PC-3 (cell line): ENCODE results near the gene E2F1. TPM values are rescaled to one million over a fixed set of nuclear protein-coding genes. Genes with fewer than 3 reads are reported as not detected.
A peak's percentile ranks its signal among the peaks of the same experiment; 100 is the strongest.

ENCODE experiments used
- ATAC-seq: fragments of 200-7000 bp; cut with Tn5 transposase; 2 replicates; pipeline ENCODE4 v1.9.1; 2020; ENCODE audit warnings: mild to moderate bottlenecking, moderate library complexity
- BruUV-seq: library from RNA; stranded (reverse); fragments of 400-500 nt; replicated peaks from 2 replicates; lab custom pipeline; 2021; lab: Mats Ljungman, UMichigan
- CTCF ChIA-PET: fragments of 300-600 bp; sonication (Branson Sonifier 250); formaldehyde crosslinking; loops from one replicate; lab custom pipeline; 2022; ENCODE audit warnings: antibody characterized with exemption; lab: Charles Lee
- POLR2A ChIA-PET: fragments of 300-600 bp; sonication (Branson Sonifier 250); formaldehyde crosslinking; loops from one replicate; lab custom pipeline; 2022; ENCODE audit warnings: antibody characterized with exemption; ENCODE audit not compliant: unreplicated experiment; lab: Charles Lee
- DNase-seq: peaks from one replicate; pipeline ENCODE4 v3.0.0-alpha.2; 2015
- H2AFZ ChIP-seq: fragments of 300-600 bp; sonication (generic); 2 replicates; pipeline ENCODE4 v1.6.0; 2016; ENCODE audit warnings: antibody characterized with exemption, low read length
- H3F3A ChIP-seq: fragments of 300-600 bp; sonication (generic); one replicate; pipeline ENCODE4 v1.6.0; 2017; ENCODE audit warnings: antibody characterized with exemption, low read length, control low read depth, mild to moderate bottlenecking; ENCODE audit not compliant: unreplicated experiment
- H3K27ac ChIP-seq: fragments of 300-600 bp; sonication (generic); 2 replicates; pipeline ENCODE4 v1.5.1; 2016; ENCODE audit warnings: mild to moderate bottlenecking, low read length
- H3K27me3 ChIP-seq: fragments of 300-600 bp; sonication (generic); 2 replicates; pipeline ENCODE4 v1.6.1; 2016; ENCODE audit warnings: low read length, mixed read lengths
- H3K36me3 ChIP-seq: fragments of 300-600 bp; sonication (generic); 2 replicates; pipeline ENCODE4 v1.6.1; 2016; ENCODE audit warnings: low read depth, mixed run types, low read length, mixed read lengths
- H3K4me1 ChIP-seq: fragments of 300-600 bp; sonication (generic); 2 replicates; pipeline ENCODE4 v1.5.1; 2016; ENCODE audit warnings: low read length; ENCODE audit not compliant: insufficient read depth
- H3K4me2 ChIP-seq: fragments of 300-600 bp; sonication (generic); 2 replicates; pipeline ENCODE4 v1.6.0; 2016; ENCODE audit warnings: low read length
- H3K4me3 ChIP-seq: fragments of 300-600 bp; sonication (generic); 2 replicates; pipeline ENCODE4 v1.5.1; 2016; ENCODE audit warnings: mild to moderate bottlenecking, low read length, mixed read lengths
- H3K79me2 ChIP-seq: fragments of 300-600 bp; sonication (generic); 2 replicates; pipeline ENCODE4 v1.6.1; 2017; ENCODE audit warnings: low read length, mixed read lengths
- H3K9ac ChIP-seq: fragments of 300-600 bp; sonication (generic); 2 replicates; pipeline ENCODE4 v1.6.0; 2016; ENCODE audit warnings: mild to moderate bottlenecking, low read length
- H3K9me2 ChIP-seq: fragments of 300-600 bp; sonication (generic); replicated peaks from 2 replicates; pipeline ENCODE4 v1.6.1; 2016; ENCODE audit warnings: mixed run types, low read length, mixed read lengths
- H3K9me3 ChIP-seq: fragments of 300-600 bp; sonication (generic); 2 replicates; pipeline ENCODE4 v1.6.1; 2016; ENCODE audit warnings: low read length, mixed read lengths
- H4K20me1 ChIP-seq: fragments of 300-600 bp; sonication (generic); 2 replicates; pipeline ENCODE4 v1.6.1; 2016; ENCODE audit warnings: low read length, mixed read lengths
- CTCF ChIP-seq: fragments of 300-600 bp; sonication (generic); conservative IDR thresholded peaks from 2 replicates; pipeline ENCODE4 v1.5.1; 2017; ENCODE audit warnings: antibody characterized with exemption, low read depth, mild to moderate bottlenecking, low read length
- EZH2 ChIP-seq: fragments of 300-600 bp; sonication (generic); IDR thresholded peaks from one replicate; pipeline ENCODE4 v1.6.1; 2017; ENCODE audit warnings: antibody characterized with exemption, mild to moderate bottlenecking, low read length; ENCODE audit not compliant: unreplicated experiment
- EZH2phosphoT487 ChIP-seq: fragments of 300-600 bp; sonication (generic); IDR thresholded peaks from 2 replicates; pipeline ENCODE4 v1.6.1; 2018; ENCODE audit warnings: mild to moderate bottlenecking, antibody characterized with exemption, low read length, borderline replicate concordance
- intact Hi-C: fragments of 100-400 bp; cut with micrococcal nuclease; formaldehyde crosslinking; loops from 2 replicates; pipeline ENCODE4 v1.9.0; 2023
- total RNA-seq: library from RNA; depleted of rRNA; stranded (reverse); fragments of >200 nt; gene quantifications from 2 replicates; pipeline ENCODE4 v1.2.3, GENCODE V29; 2014

The E2F1 gene
- total RNA-seq, 1 experiment from 2014 or later: 63.7 TPM

- peaks cover 17% of the 10 kb centered on the region for H3K4me1 ChIP-seq
- no peak for ATAC-seq
Observed at GRCh38 chr20:33730946-33731692, 44.9 kb upstream of the E2F1 start.

GRCh38 chr20:33729101-33729500 lies 42.9 kb upstream of the E2F1 start:
- CTCF ChIA-PET: no interaction called here

More at GRCh38 chr20:33730946-33731692, 44.9 kb upstream of the E2F1 start:
- peak overlapping the region; percentile 75 for H2AFZ ChIP-seq
- H3K9me3 ChIP-seq: peaks cover 3% of the 10 kb centered on the region; the same call in 1 of the 2 replicates
- H3K27me3 ChIP-seq: no peaks in the 10 kb centered on the region
- no peak overlapping the region for H3K27ac ChIP-seq
- no peaks in the 10 kb centered on the region for H3K9me2 ChIP-seq
- POLR2A ChIA-PET: no interaction called here
- H3K4me3 ChIP-seq: peak overlapping the region; percentile 59
- H3K9ac ChIP-seq: peak overlapping the region; percentile 14; the same call in 1 of the 2 replicates
- H4K20me1 ChIP-seq: no peaks in the 10 kb centered on the region
- no peaks in the 10 kb centered on the region for H3F3A ChIP-seq
- H3K36me3 ChIP-seq: 0 out of 2 replicates have a peak, but pooled peaks cover under 1% of the 10 kb centered on the region
- TF ChIP-seq CTCF (no peak), EZH2 (no peak), EZH2phosphoT487 (no peak)
- intact Hi-C loops: loop anchor here (5.0 kb wide), 3 partner anchors 56 to 381 kb away; partner anchors contain the start of genes EIF2S2 and NECAB3
- peak overlapping the region; percentile 68 for H3K4me2 ChIP-seq
- H3K79me2 ChIP-seq: no peaks in the 10 kb centered on the region
- DNase-seq: no peak
- TSS peak; percentile 69 for BruUV-seq
- CTCF ChIA-PET: no interaction called here

More at GRCh38 chr20:33729101-33729500, 42.9 kb upstream of the E2F1 start:
- Histone ChIP-seq H3K36me3 (no peaks in the 10 kb centered on the region), H3F3A (no peaks in the 10 kb centered on the region), H3K9me3 (no peaks in the 10 kb centered on the region), H3K9ac (no peak overlapping the region), H4K20me1 (no peaks in the 10 kb centered on the region), H3K27me3 (no peaks in the 10 kb centered on the region), H2AFZ (no peak overlapping the region), H3K4me1 (peaks cover 13% of the 10 kb centered on the region), H3K79me2 (no peaks in the 10 kb centered on the region), H3K27ac (no peak overlapping the region), H3K9me2 (no peaks in the 10 kb centered on the region), H3K4me2 (no peak overlapping the region), H3K4me3 (no peak overlapping the region)
- POLR2A ChIA-PET: no interaction called here
- no peak for TF ChIP-seq EZH2phosphoT487
- TF ChIP-seq CTCF: no peak
- TF ChIP-seq EZH2: no peak
- no peak for DNase-seq
- ATAC-seq: no peak
- no TSS peak for BruUV-seq
- intact Hi-C loops: no loop called here
